Natural killer cell treated with Interleukin-12 subunit alpha and Interleukin-12 subunit beta and Interleukin-15 and Interleukin-18, amount 100 ng/mL, for 72 hours (primary cell): Measurements from ENCODE around the gene GPRC5C. TPM values are rescaled to one million over a fixed set of nuclear protein-coding genes. Genes with fewer than 3 reads are reported as not detected.

Experiments
- ATAC-seq, 2 donors: fragments of 150-1000 bp; cut with Tn5 transposase in 1 of 2; sonication (Bioruptor Pico), chemical (Tn5 transposase) in 1 of 2; 2 replicates each; pipeline ENCODE4 v1.10.0; 2021
- DNase-seq: peaks from one replicate; pipeline ENCODE4 v3.0.0; 2022; ENCODE audit warnings: low spot score
- H3K27ac Mint-ChIP-seq, 2 donors: 1 replicate in 1 of 2; 2 replicates in 1 of 2; pipeline ENCODE4 v1.8.0; 2022; ENCODE audit warnings: mixed read lengths in 2 of 2, mild to moderate bottlenecking in 1 of 2, moderate library complexity in 1 of 2
- H3K27me3 Mint-ChIP-seq, 2 donors: 1 replicate in 1 of 2; 2 replicates in 1 of 2; pipeline ENCODE4 v1.8.0; 2022; ENCODE audit warnings: mixed read lengths in 2 of 2
- H3K36me3 Mint-ChIP-seq: one replicate; pipeline ENCODE4 v1.8.0; 2022; ENCODE audit warnings: mixed read lengths
- H3K4me1 Mint-ChIP-seq, 2 donors: 1 replicate in 1 of 2; 2 replicates in 1 of 2; pipeline ENCODE4 v1.8.0; 2022; ENCODE audit warnings: low read depth in 2 of 2, mixed read lengths in 2 of 2, mild to moderate bottlenecking in 1 of 2
- H3K4me3 Mint-ChIP-seq: one replicate; pipeline ENCODE4 v1.8.0; 2022; ENCODE audit warnings: mixed read lengths
- H3K9me3 Mint-ChIP-seq: 2 replicates; pipeline ENCODE4 v1.8.0; 2022; ENCODE audit warnings: mixed read lengths
- total RNA-seq, 2 donors: library from RNA; stranded (reverse); gene quantifications; one replicate each; pipeline ENCODE4 v1.2.3, GENCODE V29; 2022

The GPRC5C gene
- total RNA-seq, 2 donors from 2014 or later: 0.25 TPM; not detected in 1

DNA sequence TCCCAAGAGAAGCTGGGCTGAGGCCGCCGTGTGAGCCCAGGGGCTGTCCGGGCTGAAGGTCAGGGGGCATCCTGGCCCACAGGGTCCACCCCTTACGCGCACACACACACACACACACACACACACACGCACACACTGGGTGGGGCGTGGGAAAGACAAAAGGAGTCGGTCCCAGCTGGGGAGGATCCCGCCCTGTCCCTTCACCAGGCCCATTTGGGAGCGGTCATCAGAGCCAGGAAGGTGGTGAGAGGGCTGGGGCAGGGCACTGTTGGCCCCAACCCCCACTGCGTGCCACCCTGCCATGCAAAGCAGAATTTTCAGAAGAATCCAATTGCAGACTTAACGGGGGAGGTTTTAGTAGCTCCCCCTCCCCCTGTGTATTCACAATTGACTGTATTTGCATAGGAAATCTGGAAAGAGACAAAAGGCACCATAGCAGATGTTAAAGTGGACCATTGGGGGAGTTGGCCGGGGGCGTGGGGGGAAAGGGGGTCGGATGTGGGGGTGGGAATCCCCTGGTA lies 23.2 kb downstream of the GPRC5C start:
- Mint-ChIP-seq H3K9me3 (no peaks in the 10 kb centered on the region), H3K36me3 (no peaks in the 10 kb centered on the region), H3K27ac (no peak overlapping the region), H3K4me3 (peak overlapping the region; percentile 15), H3K4me1 (peaks cover 14 to 18% of the 10 kb centered on the region in 2 donors), H3K27me3 (no peaks in the 10 kb centered on the region)
- ATAC-seq (no peak), DNase-seq (no peak)

GRCh38 chr17:74455821-74456220 lies 23.9 kb downstream of the GPRC5C start:
- H3K4me3 Mint-ChIP-seq: peak overlapping the region; percentile 5

DNA sequence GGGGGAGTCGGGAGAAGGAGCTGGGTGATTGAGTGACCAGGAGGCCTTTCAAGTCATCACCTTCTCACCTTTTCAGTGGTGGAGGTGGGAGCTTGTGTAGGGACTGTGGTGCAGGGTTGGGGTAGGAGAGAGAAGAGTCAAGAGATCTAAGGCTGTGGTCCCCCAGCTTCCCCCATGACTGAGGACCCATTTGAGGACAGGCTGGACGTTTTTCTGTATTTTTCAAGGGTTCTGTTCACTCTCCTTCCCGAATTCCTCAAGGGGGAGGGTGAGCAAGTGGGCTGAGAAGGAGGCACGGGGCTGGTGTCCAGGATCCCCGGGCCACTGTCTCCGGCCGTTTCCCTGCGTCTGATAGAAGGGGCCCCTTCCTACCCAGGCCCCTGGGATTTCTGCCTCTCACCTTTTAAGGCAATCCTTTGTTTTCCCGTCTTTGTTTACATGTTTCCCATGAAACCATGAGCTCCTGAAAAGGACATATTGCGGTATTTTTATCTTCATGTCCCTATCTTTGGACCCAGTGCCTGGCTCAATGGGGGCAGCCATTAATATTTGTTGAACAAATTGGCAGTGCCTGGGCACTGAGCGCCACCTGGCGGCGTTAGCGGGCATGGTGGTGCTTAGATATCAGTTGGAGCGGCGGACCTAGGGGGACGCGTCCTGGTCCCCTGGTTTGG lies 25.4 kb downstream of the GPRC5C start:
- Mint-ChIP-seq H3K36me3 (no peaks in the 10 kb centered on the region), H3K9me3 (no peaks in the 10 kb centered on the region), H3K27ac (no peak overlapping the region), H3K4me3 (no peak overlapping the region), H3K4me1 (peaks cover 20 to 23% of the 10 kb centered on the region in 2 donors), H3K27me3 (no peaks in the 10 kb centered on the region)
- ATAC-seq: no peak
- DNase-seq: peak; percentile 79

More at GRCh38 chr17:74455821-74456220, 23.9 kb downstream of the GPRC5C start:
- H3K9me3 Mint-ChIP-seq: no peaks in the 10 kb centered on the region
- H3K4me1 Mint-ChIP-seq: peaks cover 16 to 20% of the 10 kb centered on the region in 2 donors
- no peaks in the 10 kb centered on the region for H3K36me3 Mint-ChIP-seq
- no peaks in the 10 kb centered on the region for H3K27me3 Mint-ChIP-seq
- no peak overlapping the region for H3K27ac Mint-ChIP-seq
- ATAC-seq (no peak), DNase-seq (no peak)

DNA sequence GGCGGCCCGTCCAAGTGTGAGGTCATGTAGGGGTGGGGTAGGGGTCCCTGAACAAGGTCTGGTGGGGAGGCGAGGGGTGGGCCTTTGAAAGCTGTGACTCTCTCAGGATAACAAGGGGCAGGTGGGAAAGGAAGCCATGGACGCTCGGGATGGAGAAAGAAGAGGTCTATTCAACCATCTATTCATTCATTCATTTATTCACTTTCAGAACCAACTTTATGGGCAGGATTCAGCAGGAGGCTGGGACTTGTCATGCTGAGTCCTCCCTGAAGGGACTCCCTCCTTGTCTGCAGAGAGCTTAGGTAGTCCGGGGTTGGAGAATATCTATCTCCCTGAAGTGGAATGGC lies 25.9 kb downstream of the GPRC5C start:
- peaks cover 20 to 26% of the 10 kb centered on the region in 2 donors for H3K4me1 Mint-ChIP-seq
- H3K4me3 Mint-ChIP-seq: no peak overlapping the region
- H3K27me3 Mint-ChIP-seq: no peaks in the 10 kb centered on the region
- no peaks in the 10 kb centered on the region for H3K9me3 Mint-ChIP-seq
- no peaks in the 10 kb centered on the region for H3K36me3 Mint-ChIP-seq
- no peak for ATAC-seq
- DNase-seq: no peak
- no peak overlapping the region for H3K27ac Mint-ChIP-seq

GRCh38 chr17:74458835-74459234 lies 26.9 kb downstream of the GPRC5C start:
- H3K36me3 Mint-ChIP-seq: no peaks in the 10 kb centered on the region
- H3K27ac Mint-ChIP-seq: peak overlapping the region in 1 of 2 donors; percentile 62
- peaks cover 20 to 34% of the 10 kb centered on the region in 2 donors for H3K4me1 Mint-ChIP-seq
- no peak for ATAC-seq
- H3K9me3 Mint-ChIP-seq: no peaks in the 10 kb centered on the region
- DNase-seq: no peak
- no peaks in the 10 kb centered on the region for H3K27me3 Mint-ChIP-seq
- no peak overlapping the region for H3K4me3 Mint-ChIP-seq

DNA sequence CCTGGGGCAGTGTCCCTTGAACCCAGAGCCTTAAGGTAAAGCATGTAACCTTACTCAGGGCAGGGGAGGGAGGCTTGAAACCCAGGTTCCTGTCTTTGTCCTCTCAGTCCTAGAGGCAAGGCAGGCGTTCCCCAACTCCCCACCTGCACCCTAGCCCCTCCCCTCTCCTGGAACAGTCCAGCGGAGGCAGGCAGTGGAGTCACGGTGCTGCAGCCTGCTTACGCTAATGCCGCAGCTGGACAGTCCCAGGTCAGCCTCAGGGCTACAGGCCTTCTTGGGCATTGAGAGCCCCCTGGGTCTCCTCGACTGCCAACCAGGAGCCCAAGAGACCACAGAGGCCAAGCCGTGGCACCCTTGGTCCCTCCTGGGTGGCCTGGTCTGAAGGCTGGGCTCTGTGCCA lies 27.7 kb downstream of the GPRC5C start:
- H3K4me1 Mint-ChIP-seq: peaks cover 20 to 34% of the 10 kb centered on the region in 2 donors
- H3K27ac Mint-ChIP-seq: peak overlapping the region; percentile 41 to 47
- ATAC-seq (no peak), DNase-seq (no peak)
- no peaks in the 10 kb centered on the region for H3K27me3 Mint-ChIP-seq
- no peak overlapping the region for H3K4me3 Mint-ChIP-seq
- no peaks in the 10 kb centered on the region for H3K36me3 Mint-ChIP-seq
- no peaks in the 10 kb centered on the region for H3K9me3 Mint-ChIP-seq

DNA sequence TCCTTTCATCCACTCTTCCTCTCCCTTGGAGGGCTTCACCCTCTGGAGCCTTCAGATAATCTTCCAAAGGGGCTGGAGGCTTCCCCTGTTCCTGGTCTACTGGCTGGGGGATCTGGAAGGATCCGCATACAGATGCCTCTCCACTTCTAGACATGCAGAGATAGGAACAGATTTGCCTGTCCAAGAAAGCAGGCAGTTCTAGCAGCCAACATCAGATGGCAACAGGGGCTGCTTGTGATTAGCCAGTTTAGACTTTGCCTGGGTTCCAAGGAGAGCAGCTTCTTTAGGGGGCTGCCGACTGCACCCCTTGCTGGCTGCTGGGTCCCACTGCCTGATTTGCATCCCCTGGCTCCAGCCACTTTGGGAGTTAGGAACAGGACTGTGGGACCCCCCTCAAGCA lies 28.4 kb downstream of the GPRC5C start:
- no peaks in the 10 kb centered on the region for H3K36me3 Mint-ChIP-seq
- ATAC-seq: no peak
- H3K27ac Mint-ChIP-seq: peak overlapping the region; percentile 41 to 47
- H3K4me1 Mint-ChIP-seq: peaks cover 20 to 34% of the 10 kb centered on the region in 2 donors
- H3K4me3 Mint-ChIP-seq: no peak overlapping the region
- no peaks in the 10 kb centered on the region for H3K9me3 Mint-ChIP-seq
- no peaks in the 10 kb centered on the region for H3K27me3 Mint-ChIP-seq
- DNase-seq: no peak

- Mint-ChIP-seq H3K27ac (peak overlapping the region in 1 of 2 donors; percentile 24), H3K36me3 (no peaks in the 10 kb centered on the region), H3K9me3 (no peaks in the 10 kb centered on the region), H3K27me3 (no peaks in the 10 kb centered on the region), H3K4me1 (peaks cover 20 to 34% of the 10 kb centered on the region in 2 donors), H3K4me3 (no peak overlapping the region)
- ATAC-seq (no peak), DNase-seq (no peak)
Observed at GRCh38 chr17:74460996-74461395, 29.1 kb downstream of the GPRC5C start.

GRCh38 chr17:74461611-74462010 lies 29.7 kb downstream of the GPRC5C start:
- Mint-ChIP-seq H3K4me3 (no peak overlapping the region), H3K36me3 (no peaks in the 10 kb centered on the region), H3K9me3 (no peaks in the 10 kb centered on the region), H3K4me1 (peaks cover 20 to 34% of the 10 kb centered on the region in 2 donors), H3K27me3 (no peaks in the 10 kb centered on the region), H3K27ac (peak overlapping the region in 1 of 2 donors; percentile 24)
- ATAC-seq: no peak
- DNase-seq: no peak

- Mint-ChIP-seq H3K27me3 (no peaks in the 10 kb centered on the region), H3K36me3 (no peaks in the 10 kb centered on the region), H3K9me3 (no peaks in the 10 kb centered on the region), H3K4me3 (no peak overlapping the region), H3K27ac (no peak overlapping the region), H3K4me1 (peaks cover 14 to 31% of the 10 kb centered on the region in 2 donors)
- ATAC-seq (no peak), DNase-seq (no peak)
Observed at GRCh38 chr17:74464730-74465377, 33.0 kb downstream of the GPRC5C start.

DNA sequence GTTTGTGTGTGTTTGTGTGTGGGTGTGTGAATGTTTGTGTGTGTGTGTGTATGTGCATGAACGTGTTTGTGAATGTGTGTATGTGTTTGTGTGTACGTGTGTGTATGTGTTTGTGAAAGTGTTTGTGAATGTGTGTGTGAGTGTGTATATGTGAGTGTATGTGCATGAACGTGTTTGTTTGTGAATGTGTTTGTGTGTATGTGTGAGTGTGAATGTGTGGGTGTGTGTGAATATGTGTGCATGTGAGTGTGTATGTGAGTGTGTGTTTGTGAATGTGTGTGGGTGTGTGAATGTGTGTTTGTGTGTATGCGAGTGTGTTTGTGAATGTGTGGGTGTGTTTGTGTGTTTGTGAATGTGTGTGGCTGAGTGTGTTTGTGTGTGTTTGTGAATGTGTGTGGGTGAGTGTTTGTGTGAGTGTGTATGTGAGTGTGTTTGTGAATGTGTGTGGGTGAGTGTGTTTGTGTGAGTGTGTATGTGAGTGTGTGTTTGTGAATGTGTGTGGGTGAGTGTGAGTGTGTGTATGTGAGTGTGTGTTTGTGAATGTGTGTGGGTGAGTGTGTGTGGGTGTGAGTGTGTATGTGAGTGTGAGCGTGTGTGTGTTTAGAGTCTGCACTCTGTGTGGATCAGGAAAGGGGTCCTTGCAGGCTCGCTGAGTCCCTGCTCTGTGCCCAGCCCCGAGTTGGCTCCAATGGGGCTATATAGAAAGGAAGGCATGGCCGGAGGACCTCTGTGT lies 33.7 kb downstream of the GPRC5C start:
- no peak for ATAC-seq
- H3K27ac Mint-ChIP-seq: no peak overlapping the region
- no peak overlapping the region for H3K4me3 Mint-ChIP-seq
- H3K36me3 Mint-ChIP-seq: no peaks in the 10 kb centered on the region
- H3K27me3 Mint-ChIP-seq: no peaks in the 10 kb centered on the region
- DNase-seq: no peak
- H3K4me1 Mint-ChIP-seq: peaks cover 16 to 34% of the 10 kb centered on the region in 2 donors
- H3K9me3 Mint-ChIP-seq: no peaks in the 10 kb centered on the region

- no peak within 1 kb of the TSS for H3K4me3 Mint-ChIP-seq
- H3K4me1 Mint-ChIP-seq: peaks cover 19 to 35% of the 10 kb centered on the region in 2 donors
- DNase-seq (no peak), ATAC-seq (no peak)
- H3K27me3 Mint-ChIP-seq: no peaks in the 10 kb centered on the region
- no peak within 1 kb of the TSS for H3K27ac Mint-ChIP-seq
- H3K36me3 Mint-ChIP-seq: peaks cover 3% of the 10 kb centered on the region
- H3K9me3 Mint-ChIP-seq: no peaks in the 10 kb centered on the region
Observed at GRCh38 chr17:74466111-74466827, 34.4 kb downstream of the GPRC5C start, which contains the start of gene CD300A. Gene CD300A (plus strand): TSS chr17:74466634. CDS start chr17:74466704, 70 bp downstream.

- ATAC-seq (peak; percentile 18 to 34), DNase-seq (no peak)
- no peaks in the 10 kb centered on the region for H3K9me3 Mint-ChIP-seq
- H3K27me3 Mint-ChIP-seq: no peaks in the 10 kb centered on the region
- peaks cover 25 to 35% of the 10 kb centered on the region in 2 donors for H3K4me1 Mint-ChIP-seq
- no peak overlapping the region for H3K4me3 Mint-ChIP-seq
- H3K36me3 Mint-ChIP-seq: peaks cover 7% of the 10 kb centered on the region
- H3K27ac Mint-ChIP-seq: no peak overlapping the region
Observed at GRCh38 chr17:74466828-74467184, 34.9 kb downstream of the GPRC5C start.
